ENCODE data around the gene PEX11G.

GRCh38 chr19:7504684-7505083, 15.8 kb upstream of the PEX11G start:
- TF ChIP-seq TCF7L2 (IDR thresholded peaks at IDR 0.05; ENCODE audit: low read depth, low read length) (no peak), CTCF (IDR thresholded peaks at IDR 0.05) (no peak), POLR2AphosphoS5 (IDR thresholded peaks at IDR 0.05; ENCODE audit: low read depth, low read length) (no peak)
